B cell (primary cell): ENCODE measurements around the gene LHX1. TPM values are rescaled to one million over a fixed set of nuclear protein-coding genes. Genes with fewer than 3 reads are reported as not detected.

ENCODE experiments used
- ATAC-seq: fragments of 200-7000 bp; cut with Tn5 transposase; one replicate; pipeline ENCODE4 v1.10.0; 2021; ENCODE audit warnings: low read depth, mild to moderate bottlenecking, moderate number of reproducible peaks, moderate library complexity
- CTCF ChIA-PET: fragments of 350-600 bp; sonication (Branson Sonifier 250); formaldehyde crosslinking; loops from one replicate; lab custom pipeline; 2021; ENCODE audit warnings: antibody characterized with exemption, inconsistent platforms; lab: Charles Lee
- POLR2A ChIA-PET: fragments of 350-600 bp; sonication (Branson Sonifier 250); formaldehyde crosslinking; loops from one replicate; lab custom pipeline; 2021; ENCODE audit warnings: antibody characterized with exemption; lab: Charles Lee
- DNase-seq: peaks from one replicate; pipeline ENCODE4 v3.0.0; 2013
- H2AFZ ChIP-seq: 2 replicates; pipeline ENCODE4 v1.6.1; 2012; ENCODE audit warnings: mild to moderate bottlenecking, low read depth, low read length; ENCODE audit not compliant: insufficient read depth, poor library complexity, severe bottlenecking
- H3K27ac ChIP-seq, 2 donors: 1 replicate in 1 of 2; 2 replicates in 1 of 2; pipeline ENCODE4 v1.5.1; 2012 to 2013; ENCODE audit warnings: low read length in 2 of 2, mild to moderate bottlenecking in 2 of 2, moderate library complexity in 1 of 2
- H3K27me3 ChIP-seq, 4 experiments: fragments of 200-600 bp in 1 of 4; sonication (generic) in 1 of 4; replicated peaks in 1 of 4; 1 replicate in 2 of 4; 2 replicates in 2 of 4; pipeline versions ENCODE4 v1.6.1 to v1.7.0; 2013 to 2016; ENCODE audit warnings: low read length in 3 of 4, mild to moderate bottlenecking in 2 of 4, mixed read lengths in 1 of 4, moderate library complexity in 1 of 4; ENCODE audit not compliant: insufficient read depth in 4 of 4, control insufficient read depth in 3 of 4; ENCODE audit errors: control extremely low read depth in 1 of 4
- H3K36me3 ChIP-seq, 2 experiments: replicated peaks in 1 of 2; 1 replicate in 1 of 2; 2 replicates in 1 of 2; pipeline versions ENCODE4 v1.6.1 to v1.7.1; 2013; ENCODE audit warnings: low read length in 1 of 2; ENCODE audit not compliant: insufficient read depth in 2 of 2, control insufficient read depth in 1 of 2; ENCODE audit errors: control extremely low read depth in 1 of 2, extremely low read depth in 1 of 2
- H3K4me1 ChIP-seq, 2 donors: fragments of 200-600 bp in 1 of 2; sonication (generic) in 1 of 2; 1 replicate in 1 of 2; 2 replicates in 1 of 2; pipeline versions ENCODE4 v1.5.1 to v1.6.1; 2013 to 2017; ENCODE audit warnings: low read length in 2 of 2; ENCODE audit not compliant: control insufficient read depth in 2 of 2, insufficient read depth in 2 of 2
- H3K4me2 ChIP-seq: replicated peaks from 2 replicates; pipeline ENCODE3; 2012; ENCODE audit warnings: mild to moderate bottlenecking, low read depth, low read length; ENCODE audit not compliant: poor library complexity, severe bottlenecking
- H3K4me3 ChIP-seq, 5 experiments: fragments of 200-600 bp in 1 of 5; sonication (generic) in 1 of 5; 1 replicate in 3 of 5; 2 replicates in 2 of 5; pipeline versions ENCODE4 v1.5.1 to v1.7.0; 2011 to 2016; ENCODE audit warnings: low read length in 4 of 5, mild to moderate bottlenecking in 4 of 5, low read depth in 2 of 5, control low read depth in 1 of 5, moderate library complexity in 1 of 5; ENCODE audit not compliant: insufficient read depth in 1 of 5; ENCODE audit errors: control extremely low read depth in 1 of 5, extremely low read depth in 1 of 5
- H3K79me2 ChIP-seq: fragments of 200-600 bp; sonication (generic); one replicate; pipeline ENCODE4 v1.6.0; 2016; ENCODE audit warnings: low read length; ENCODE audit not compliant: control insufficient read depth, insufficient read depth
- H3K9ac ChIP-seq: fragments of 200-600 bp; sonication (generic); 2 replicates; pipeline ENCODE4 v1.6.1; 2017; ENCODE audit warnings: mild to moderate bottlenecking, low read length, moderate library complexity
- H3K9me3 ChIP-seq, 3 donors: one replicate each; pipeline versions ENCODE4 v1.6.1 to v1.7.1; 2013; ENCODE audit warnings: low read length in 2 of 3; ENCODE audit not compliant: control insufficient read depth in 2 of 3, insufficient read depth in 1 of 3; ENCODE audit errors: control extremely low read depth in 1 of 3
- H4K20me1 ChIP-seq: 2 replicates; pipeline ENCODE4 v1.6.0; 2012; ENCODE audit warnings: mild to moderate bottlenecking, low read length; ENCODE audit not compliant: insufficient read depth, control insufficient read depth, poor library complexity, severe bottlenecking
- H3K27ac Mint-ChIP-seq: one replicate; pipeline ENCODE4 v1.8.0; 2021; ENCODE audit warnings: mixed read lengths
- H3K27me3 Mint-ChIP-seq: one replicate; pipeline ENCODE4 v1.8.0; 2021; ENCODE audit warnings: mixed read lengths
- H3K4me1 Mint-ChIP-seq: one replicate; pipeline ENCODE4 v1.8.0; 2021; ENCODE audit warnings: mixed read lengths
- H3K4me3 Mint-ChIP-seq: one replicate; pipeline ENCODE4 v1.8.0; 2021; ENCODE audit warnings: mixed read lengths
- H3K9me3 Mint-ChIP-seq: one replicate; pipeline ENCODE4 v1.8.0; 2022; ENCODE audit warnings: mixed read lengths; ENCODE audit not compliant: insufficient read depth
- EZH2 ChIP-seq: IDR thresholded peaks from 2 replicates; pipeline ENCODE4 v1.6.1; 2012; ENCODE audit warnings: borderline replicate concordance, low read depth, mild to moderate bottlenecking, moderate library complexity, low read length; ENCODE audit not compliant: insufficient read depth, poor library complexity, severe bottlenecking
- WGBS: methylation state at CpG from one replicate; pipeline ENCODE4 v1.1.5; 2013; ENCODE audit warnings: missing lambda C conversion rate; ENCODE audit not compliant: insufficient coverage; 5-methylcytosine and 5-hydroxymethylcytosine counted together
- intact Hi-C: fragments of 100-400 bp; cut with micrococcal nuclease; formaldehyde crosslinking; loops from one replicate; pipeline ENCODE4 v1.10.0; 2022
- polyA plus RNA-seq: library from polyadenylated mRNA; depleted of rRNA; stranded (reverse); fragments of >200 nt; gene quantifications from 2 replicates; pipeline ENCODE4 v1.2.3, GENCODE V29; 2012
- total RNA-seq, 2 donors: library from RNA; stranded (reverse); fragments of 120-200 nt in 1 of 2; gene quantifications; 1 replicate in 1 of 2; 2 replicates in 1 of 2; pipeline versions ENCODE4 v1.2.3 to v1.2.4, GENCODE V29; 2013 to 2022
- TF ChIP-seq, protein P1 (sequence below): fragments of 200-600 bp; IDR thresholded peaks from one replicate; pipeline ENCODE4 v1.8.0; 2022; ENCODE audit warnings: antibody characterized with exemption, mild to moderate bottlenecking

Gene LHX1
- total and polyA plus RNA-seq, 2 donors (not counting 1 experiment from before 2014, with no cell fraction given): not detected

- intact Hi-C loops: no loop called here
- no peak overlapping the region for H2AFZ ChIP-seq
- H3K27me3 ChIP-seq: peaks cover 0 to 90% (median 82%) of the 10 kb centered on the region in 4 experiments
- no peak overlapping the region for H3K27ac ChIP-seq
- 5% methylated on average over 5 of the region's 16 CpGs for WGBS
- peak overlapping the region; percentile 22 for H3K9ac ChIP-seq
- ChIA-PET POLR2A (no interaction called here), CTCF (no interaction called here)
- Mint-ChIP-seq H3K27me3 (peaks cover 85% of the 10 kb centered on the region), H3K4me3 (peak overlapping the region; percentile 67), H3K4me1 (peaks cover 78% of the 10 kb centered on the region), H3K9me3 (no peaks in the 10 kb centered on the region), H3K27ac (no peak overlapping the region)
- peaks cover 80 to 84% of the 10 kb centered on the region in 2 donors for H3K4me1 ChIP-seq
- H3K4me2 ChIP-seq: peak overlapping the region; percentile 67
- H3K4me3 ChIP-seq: peak overlapping the region in 1 of 5 experiments; percentile 5
- H4K20me1 ChIP-seq: peaks cover 15% of the 10 kb centered on the region
- DNase-seq (no peak), ATAC-seq (no peak)
- peaks cover 0 to 68% (median 8%) of the 10 kb centered on the region in 3 donors for H3K9me3 ChIP-seq
- TF ChIP-seq, protein P1, sequence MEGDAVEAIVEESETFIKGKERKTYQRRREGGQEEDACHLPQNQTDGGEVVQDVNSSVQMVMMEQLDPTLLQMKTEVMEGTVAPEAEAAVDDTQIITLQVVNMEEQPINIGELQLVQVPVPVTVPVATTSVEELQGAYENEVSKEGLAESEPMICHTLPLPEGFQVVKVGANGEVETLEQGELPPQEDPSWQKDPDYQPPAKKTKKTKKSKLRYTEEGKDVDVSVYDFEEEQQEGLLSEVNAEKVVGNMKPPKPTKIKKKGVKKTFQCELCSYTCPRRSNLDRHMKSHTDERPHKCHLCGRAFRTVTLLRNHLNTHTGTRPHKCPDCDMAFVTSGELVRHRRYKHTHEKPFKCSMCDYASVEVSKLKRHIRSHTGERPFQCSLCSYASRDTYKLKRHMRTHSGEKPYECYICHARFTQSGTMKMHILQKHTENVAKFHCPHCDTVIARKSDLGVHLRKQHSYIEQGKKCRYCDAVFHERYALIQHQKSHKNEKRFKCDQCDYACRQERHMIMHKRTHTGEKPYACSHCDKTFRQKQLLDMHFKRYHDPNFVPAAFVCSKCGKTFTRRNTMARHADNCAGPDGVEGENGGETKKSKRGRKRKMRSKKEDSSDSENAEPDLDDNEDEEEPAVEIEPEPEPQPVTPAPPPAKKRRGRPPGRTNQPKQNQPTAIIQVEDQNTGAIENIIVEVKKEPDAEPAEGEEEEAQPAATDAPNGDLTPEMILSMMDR: no peak
- no peak for TF ChIP-seq EZH2
- no peaks in the 10 kb centered on the region for H3K36me3 ChIP-seq
- no peaks in the 10 kb centered on the region for H3K79me2 ChIP-seq
Measured at GRCh38 chr17:36932383-36932693, 4.9 kb upstream of the LHX1 start.

- Mint-ChIP-seq H3K4me3 (peak overlapping the region; percentile 75), H3K9me3 (no peaks in the 10 kb centered on the region), H3K4me1 (peaks cover 80% of the 10 kb centered on the region), H3K27me3 (peaks cover 87% of the 10 kb centered on the region), H3K27ac (peak overlapping the region; percentile 59)
- Histone ChIP-seq H3K9me3 (peaks cover 0 to 74% (median 8%) of the 10 kb centered on the region in 3 donors), H2AFZ (no peak overlapping the region), H3K4me1 (peaks cover 80 to 84% of the 10 kb centered on the region in 2 donors), H3K79me2 (no peaks in the 10 kb centered on the region), H4K20me1 (peaks cover 17% of the 10 kb centered on the region), H3K27ac (no peak overlapping the region), H3K4me2 (peak overlapping the region; percentile 84), H3K27me3 (peaks cover 0 to 93% (median 86%) of the 10 kb centered on the region in 4 experiments), H3K9ac (no peak overlapping the region), H3K36me3 (no peaks in the 10 kb centered on the region), H3K4me3 (no peak overlapping the region)
- TF ChIP-seq, protein P1: no peak
- TF ChIP-seq EZH2: peak; percentile 98
- ChIA-PET POLR2A (no interaction called here), CTCF (interaction anchor here (0.6 kb wide), 1 partner anchor 1435 kb away, joined by 3 read pairs; no protein-coding TSS in a partner anchor)
- intact Hi-C loops: no loop called here
- 13% methylated on average over 35 of the region's 40 CpGs for WGBS
- DNase-seq: peak; percentile 50
- ATAC-seq: no peak
Measured at GRCh38 chr17:36932694-36933511, 4.4 kb upstream of the LHX1 start.
